PC-9 (cell line): Measurements from ENCODE around the gene CFAP54. TPM values are rescaled to one million over a fixed set of nuclear protein-coding genes. Genes with fewer than 3 reads are reported as not detected.
"Not testable (repeated sequence)": the region's sequence is repeated elsewhere in the genome, so short reads cannot be mapped to it uniquely, and the experiment has no call there.

Experiments
- BruUV-seq: library from RNA; stranded (reverse); fragments of 400-500 nt; replicated peaks from 2 replicates; lab custom pipeline; 2021; lab: Mats Ljungman, UMichigan
- CTCF ChIA-PET: fragments of 300-600 bp; sonication (Branson Sonifier 250); formaldehyde crosslinking; loops from one replicate; lab custom pipeline; 2022; ENCODE audit warnings: antibody characterized with exemption; lab: Charles Lee
- POLR2A ChIA-PET: fragments of 300-600 bp; sonication (Branson Sonifier 250); formaldehyde crosslinking; loops from one replicate; lab custom pipeline; 2022; ENCODE audit warnings: antibody characterized with exemption; ENCODE audit not compliant: unreplicated experiment; lab: Charles Lee
- DNase-seq, 2 experiments: peaks; one replicate each; pipeline versions ENCODE4 v3.0.0 to v3.0.0-alpha.2; 2015 to 2022; ENCODE audit warnings: mixed read lengths in 1 of 2
- H2AFZ ChIP-seq: fragments of 200-600 bp; sonication (generic); 2 replicates; pipeline ENCODE4 v1.8.1; 2017; ENCODE audit warnings: antibody characterized with exemption
- H3F3A ChIP-seq: fragments of 200-600 bp; sonication (generic); 2 replicates; pipeline ENCODE4 v1.8.1; 2017; ENCODE audit warnings: antibody characterized with exemption, mild to moderate bottlenecking, low read depth; ENCODE audit not compliant: insufficient read depth
- H3K27ac ChIP-seq: fragments of 200-600 bp; sonication (generic); 2 replicates; pipeline ENCODE4 v1.6.1; 2016; ENCODE audit warnings: mixed run types
- H3K27me3 ChIP-seq: fragments of 200-600 bp; sonication (generic); 2 replicates; pipeline ENCODE4 v1.6.1; 2016; ENCODE audit warnings: low read depth, mixed run types; ENCODE audit not compliant: insufficient read depth
- H3K36me3 ChIP-seq: fragments of 200-600 bp; sonication (generic); 2 replicates; pipeline ENCODE4 v1.6.1; 2016; ENCODE audit warnings: low read depth, mixed run types
- H3K4me1 ChIP-seq: fragments of 200-600 bp; sonication (generic); replicated peaks from 2 replicates; pipeline ENCODE4 v1.6.1; 2016; ENCODE audit warnings: mixed run types; ENCODE audit not compliant: insufficient read depth
- H3K4me2 ChIP-seq: fragments of 200-600 bp; sonication (generic); 2 replicates; pipeline ENCODE4 v1.6.1; 2017; ENCODE audit warnings: mixed run types
- H3K4me3 ChIP-seq: fragments of 200-600 bp; sonication (generic); 2 replicates; pipeline ENCODE4 v1.6.1; 2016; ENCODE audit warnings: mixed run types
- H3K79me2 ChIP-seq: fragments of 200-600 bp; sonication (generic); 2 replicates; pipeline ENCODE4 v1.6.1; 2017; ENCODE audit warnings: low read depth, mixed run types
- H3K9me2 ChIP-seq: fragments of 200-600 bp; sonication (generic); 2 replicates; pipeline ENCODE4 v1.8.1; 2017; ENCODE audit warnings: mild to moderate bottlenecking; ENCODE audit not compliant: insufficient read depth
- H3K9me3 ChIP-seq: fragments of 200-600 bp; sonication (generic); 2 replicates; pipeline ENCODE4 v1.8.1; 2016; ENCODE audit warnings: low read depth; ENCODE audit not compliant: insufficient read depth
- H4K20me1 ChIP-seq: fragments of 200-600 bp; sonication (generic); 2 replicates; pipeline ENCODE4 v1.8.1; 2017; ENCODE audit not compliant: insufficient read depth
- EZH2 ChIP-seq: fragments of 200-600 bp; sonication (generic); IDR thresholded peaks from 2 replicates; pipeline ENCODE4 v1.8.0; 2017; ENCODE audit warnings: antibody characterized with exemption, low read depth
- intact Hi-C: fragments of 100-400 bp; cut with micrococcal nuclease; formaldehyde crosslinking; loops from one replicate; pipeline ENCODE4 v1.10.0; 2022; ENCODE audit not compliant: unreplicated experiment
- total RNA-seq: library from RNA; stranded (reverse); gene quantifications from 2 replicates; pipeline ENCODE4 v1.2.3, GENCODE V29; 2021
- TF ChIP-seq, protein P1 (sequence below): fragments of 200-600 bp; sonication (generic); conservative IDR thresholded peaks from 2 replicates; pipeline ENCODE4 v1.6.1; 2017; ENCODE audit warnings: mixed run types, antibody characterized with exemption, mild to moderate bottlenecking, moderate library complexity

Gene CFAP54
- total RNA-seq, 1 experiment from 2014 or later, result 16.4 TPM

DNA sequence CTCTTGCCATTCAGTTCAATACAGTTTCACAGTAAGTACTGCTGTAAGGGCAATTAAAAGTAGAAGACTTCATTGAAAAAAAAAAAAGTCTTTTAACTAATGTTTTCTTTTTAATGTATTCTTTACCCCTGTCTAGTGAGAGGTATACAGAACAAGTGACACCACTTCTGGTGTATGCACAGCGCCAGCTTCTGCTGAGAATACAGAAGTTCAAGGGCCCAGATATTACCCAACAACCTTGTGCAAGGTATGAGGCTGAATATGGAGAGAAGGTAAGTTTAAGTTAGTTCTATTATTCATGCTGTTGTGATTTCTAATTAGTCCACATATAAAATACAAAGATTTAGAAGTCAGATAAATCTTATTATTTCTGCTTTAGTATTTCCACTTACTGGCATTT is 168.7 kb downstream of the CFAP54 start:
- intact Hi-C loops, result no loop called here
- POLR2A ChIA-PET, result no interaction called here
- H3K9me2 ChIP-seq, result no peaks in the 10 kb centered on the region

DNA sequence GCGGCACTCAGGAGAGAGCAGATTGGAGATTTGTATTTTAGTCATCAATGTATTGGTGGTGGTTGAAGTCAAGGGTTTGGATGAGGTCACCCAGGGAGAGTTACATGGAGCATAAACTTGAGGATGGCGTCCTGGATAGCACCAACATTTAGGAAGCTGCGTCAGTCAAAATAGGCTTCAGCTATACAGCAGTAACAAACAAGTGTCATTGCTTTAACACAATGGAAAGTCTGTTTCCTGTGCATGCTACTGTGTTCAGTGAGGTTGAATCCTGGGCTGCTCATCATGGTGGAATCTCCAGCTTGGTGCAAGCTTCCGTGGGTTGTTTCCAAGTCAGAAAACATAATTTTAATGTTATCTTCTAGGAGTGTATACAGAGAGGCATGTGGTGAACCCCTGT is 180.4 kb downstream of the CFAP54 start:
- Histone ChIP-seq H3K27me3 (no peaks in the 10 kb centered on the region), H3K4me1 (no peaks in the 10 kb centered on the region), H3K36me3 (no peaks in the 10 kb centered on the region), H3K4me3 (no peak overlapping the region), H3F3A (no peaks in the 10 kb centered on the region), H3K27ac (no peak overlapping the region), H3K9me3 (no peaks in the 10 kb centered on the region), H2AFZ (no peak overlapping the region), H3K9me2 (no peaks in the 10 kb centered on the region), H3K79me2 (no peaks in the 10 kb centered on the region), H4K20me1 (no peaks in the 10 kb centered on the region), H3K4me2 (no peak overlapping the region)
- DNase-seq, result no peak
- no peak for TF ChIP-seq EZH2
- TF ChIP-seq, protein P1, sequence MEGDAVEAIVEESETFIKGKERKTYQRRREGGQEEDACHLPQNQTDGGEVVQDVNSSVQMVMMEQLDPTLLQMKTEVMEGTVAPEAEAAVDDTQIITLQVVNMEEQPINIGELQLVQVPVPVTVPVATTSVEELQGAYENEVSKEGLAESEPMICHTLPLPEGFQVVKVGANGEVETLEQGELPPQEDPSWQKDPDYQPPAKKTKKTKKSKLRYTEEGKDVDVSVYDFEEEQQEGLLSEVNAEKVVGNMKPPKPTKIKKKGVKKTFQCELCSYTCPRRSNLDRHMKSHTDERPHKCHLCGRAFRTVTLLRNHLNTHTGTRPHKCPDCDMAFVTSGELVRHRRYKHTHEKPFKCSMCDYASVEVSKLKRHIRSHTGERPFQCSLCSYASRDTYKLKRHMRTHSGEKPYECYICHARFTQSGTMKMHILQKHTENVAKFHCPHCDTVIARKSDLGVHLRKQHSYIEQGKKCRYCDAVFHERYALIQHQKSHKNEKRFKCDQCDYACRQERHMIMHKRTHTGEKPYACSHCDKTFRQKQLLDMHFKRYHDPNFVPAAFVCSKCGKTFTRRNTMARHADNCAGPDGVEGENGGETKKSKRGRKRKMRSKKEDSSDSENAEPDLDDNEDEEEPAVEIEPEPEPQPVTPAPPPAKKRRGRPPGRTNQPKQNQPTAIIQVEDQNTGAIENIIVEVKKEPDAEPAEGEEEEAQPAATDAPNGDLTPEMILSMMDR, result no peak
- ChIA-PET POLR2A (no interaction called here), CTCF (no interaction called here)
- intact Hi-C loops, result no loop called here
- BruUV-seq, result no TSS peak

More for the DNA sequence above, 168.7 kb downstream of the CFAP54 start:
- Histone ChIP-seq H3K4me1 (no peaks in the 10 kb centered on the region), H3K36me3 (no peaks in the 10 kb centered on the region), H3F3A (no peaks in the 10 kb centered on the region), H3K79me2 (no peaks in the 10 kb centered on the region), H3K4me2 (no peak overlapping the region), H2AFZ (no peak overlapping the region), H3K27ac (no peak overlapping the region), H3K4me3 (no peak overlapping the region), H3K9me3 (no peaks in the 10 kb centered on the region), H4K20me1 (no peaks in the 10 kb centered on the region), H3K27me3 (no peaks in the 10 kb centered on the region)
- no peak for DNase-seq
- BruUV-seq, result no TSS peak
- TF ChIP-seq, protein P1, result no peak
- TF ChIP-seq EZH2, result no peak
- CTCF ChIA-PET, result no interaction called here

DNA sequence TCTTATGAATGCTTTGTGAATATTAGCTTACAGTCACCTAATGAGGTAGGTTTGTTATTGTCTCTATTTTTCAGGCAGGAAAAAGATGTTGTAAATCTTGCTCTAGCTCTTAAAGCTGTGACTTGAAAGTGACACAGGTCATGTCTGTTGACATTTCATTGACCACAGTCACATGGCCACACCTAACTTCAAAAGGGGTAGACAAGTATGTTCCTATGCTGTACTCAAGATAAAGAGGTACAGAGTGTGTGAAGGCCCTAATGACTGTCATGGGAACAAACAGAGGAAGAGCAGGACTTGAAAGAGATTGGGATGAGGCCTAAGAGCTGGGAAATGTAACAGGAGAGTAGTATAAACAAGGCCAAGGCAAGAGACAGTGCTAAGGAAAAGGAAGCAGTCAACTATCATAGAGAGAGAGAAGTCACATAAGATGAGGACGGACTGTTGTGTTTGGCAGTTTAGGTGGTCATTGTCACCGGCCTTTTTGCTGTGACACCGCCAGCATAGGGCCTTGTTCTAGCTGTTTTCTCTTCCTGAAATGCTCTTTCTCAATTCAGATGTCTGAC is 181.0 kb downstream of the CFAP54 start:
- Histone ChIP-seq H3K4me2 (no peak overlapping the region), H3F3A (no peaks in the 10 kb centered on the region), H3K27ac (no peak overlapping the region), H3K4me3 (no peak overlapping the region), H3K27me3 (no peaks in the 10 kb centered on the region), H3K9me2 (no peaks in the 10 kb centered on the region), H3K79me2 (no peaks in the 10 kb centered on the region), H3K4me1 (no peaks in the 10 kb centered on the region), H2AFZ (no peak overlapping the region), H3K36me3 (no peaks in the 10 kb centered on the region), H4K20me1 (no peaks in the 10 kb centered on the region), H3K9me3 (no peaks in the 10 kb centered on the region)
- ChIA-PET CTCF (no interaction called here), POLR2A (no interaction called here)
- DNase-seq, result no peak
- intact Hi-C loops, result no loop called here
- BruUV-seq, result no TSS peak
- no peak for TF ChIP-seq EZH2
- TF ChIP-seq, protein P1, result no peak

DNA sequence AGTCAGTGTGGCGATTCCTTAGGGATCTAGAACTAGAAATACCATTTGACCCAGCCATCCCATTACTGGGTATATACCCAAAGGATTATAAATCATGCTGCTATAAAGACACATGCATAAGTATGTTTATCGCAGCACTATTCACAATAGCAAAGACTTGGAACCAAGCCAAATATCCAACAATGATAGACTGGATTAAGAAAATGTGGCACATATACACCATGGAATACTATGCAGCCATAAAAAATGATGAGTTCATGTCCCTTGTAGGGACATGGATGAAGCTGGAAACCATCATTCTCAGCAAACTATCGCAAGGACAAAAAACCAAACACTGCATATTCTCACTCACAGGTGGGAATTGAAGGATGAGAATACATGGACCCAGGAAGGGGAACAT is 186.1 kb downstream of the CFAP54 start:
- H2AFZ ChIP-seq, H3K4me3 ChIP-seq, H4K20me1 ChIP-seq, H3K27me3 ChIP-seq, H3K79me2 ChIP-seq, intact Hi-C loops, H3K4me1 ChIP-seq, DNase-seq, H3K9me2 ChIP-seq, BruUV-seq, H3F3A ChIP-seq, H3K36me3 ChIP-seq, CTCF ChIA-PET, H3K9me3 ChIP-seq, H3K27ac ChIP-seq, POLR2A ChIA-PET, H3K4me2 ChIP-seq: not testable (repeated sequence)
